Activated CD8-positive, alpha-beta T cell treated with anti-CD3 and anti-CD28 coated beads, Interleukin-2, amount 10 ng/mL, durations not matched to agents 7 days and 5 days (primary cell): ENCODE results near the gene L1CAM. TPM values are rescaled to one million over a fixed set of nuclear protein-coding genes. Genes with fewer than 3 reads are reported as not detected.

Experiments
- ATAC-seq: fragments of 150-1000 bp; cut with Tn5 transposase; one replicate; pipeline ENCODE4 v1.10.0; 2021; ENCODE audit warnings: moderate library complexity
- CTCF ChIA-PET: fragments of 350-600 bp; sonication (Branson Sonifier 250); formaldehyde crosslinking; loops from one replicate; lab custom pipeline; 2021; ENCODE audit warnings: antibody characterized with exemption; lab: Charles Lee
- POLR2A ChIA-PET: fragments of 350-600 bp; sonication (Branson Sonifier 250); formaldehyde crosslinking; loops from one replicate; lab custom pipeline; 2021; ENCODE audit warnings: antibody characterized with exemption; lab: Charles Lee
- DNase-seq: peaks from one replicate; pipeline ENCODE4 v3.0.0-alpha.2; 2020
- H3K27ac Mint-ChIP-seq: one replicate; pipeline ENCODE4 v1.8.0; 2021; ENCODE audit warnings: mild to moderate bottlenecking, mixed read lengths
- H3K27me3 Mint-ChIP-seq: one replicate; pipeline ENCODE4 v1.8.0; 2021; ENCODE audit warnings: low read depth, mixed read lengths
- H3K36me3 Mint-ChIP-seq: one replicate; pipeline ENCODE4 v1.8.0; 2021; ENCODE audit warnings: low read depth, mixed read lengths
- H3K4me1 Mint-ChIP-seq: one replicate; pipeline ENCODE4 v1.8.0; 2021; ENCODE audit warnings: low read depth, mixed read lengths
- H3K4me3 Mint-ChIP-seq: one replicate; pipeline ENCODE4 v1.8.0; 2021; ENCODE audit warnings: mild to moderate bottlenecking, mixed read lengths
- H3K9me3 Mint-ChIP-seq: one replicate; pipeline ENCODE4 v1.8.0; 2022; ENCODE audit warnings: mixed read lengths; ENCODE audit not compliant: insufficient read depth
- total RNA-seq, 2 experiments: library from RNA; stranded (reverse); gene quantifications; one replicate each; pipeline ENCODE4 v1.2.3, GENCODE V29; 2021

The L1CAM gene
- total RNA-seq, 2 experiments from 2014 or later: 7.1 to 7.5 TPM

- ATAC-seq (no peak), DNase-seq (no peak)
- Mint-ChIP-seq H3K27ac (no peak overlapping the region), H3K4me3 (no peak overlapping the region), H3K36me3 (no peaks in the 10 kb centered on the region), H3K4me1 (peaks cover 17% of the 10 kb centered on the region), H3K27me3 (peaks cover 27% of the 10 kb centered on the region), H3K9me3 (no peaks in the 10 kb centered on the region)
- ChIA-PET POLR2A (interaction anchor here (2.2 kb wide), 1 partner anchor 43 kb away, joined by 5 read pairs; no protein-coding TSS in a partner anchor), CTCF (no interaction called here)
These were observed 2.7 kb downstream of the L1CAM start for GRCh38 chrX:153883163-153883843.

DNA sequence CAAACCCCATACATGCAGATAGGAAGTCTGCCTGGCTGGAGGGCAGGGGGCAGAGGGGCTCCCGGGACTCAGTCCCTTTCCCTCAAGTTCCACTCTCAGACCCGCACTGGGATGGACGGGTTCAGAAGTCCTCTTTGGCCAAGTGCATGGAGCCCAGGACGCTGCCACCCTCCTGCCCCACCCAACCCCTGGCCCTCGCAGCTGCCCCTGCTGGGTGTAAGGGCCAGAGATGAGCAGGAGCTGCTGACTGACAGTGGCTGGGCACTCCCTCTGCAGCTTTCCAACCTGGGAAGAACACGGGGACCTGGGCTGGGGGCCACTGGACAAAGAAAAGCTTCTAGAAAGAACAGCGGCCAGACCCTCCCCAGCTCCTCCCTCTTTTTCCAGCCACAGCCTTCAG is 3.4 kb downstream of the L1CAM start:
- H3K4me1 Mint-ChIP-seq: peaks cover 24% of the 10 kb centered on the region
- no peaks in the 10 kb centered on the region for H3K36me3 Mint-ChIP-seq
- CTCF ChIA-PET: no interaction called here
- ATAC-seq (no peak), DNase-seq (no peak)
- peaks cover 25% of the 10 kb centered on the region for H3K27me3 Mint-ChIP-seq
- no peak overlapping the region for H3K4me3 Mint-ChIP-seq
- POLR2A ChIA-PET: interaction anchor here (2.2 kb wide), 1 partner anchor 44 kb away, joined by 5 read pairs; no protein-coding TSS in a partner anchor
- no peaks in the 10 kb centered on the region for H3K9me3 Mint-ChIP-seq
- H3K27ac Mint-ChIP-seq: no peak overlapping the region

DNA sequence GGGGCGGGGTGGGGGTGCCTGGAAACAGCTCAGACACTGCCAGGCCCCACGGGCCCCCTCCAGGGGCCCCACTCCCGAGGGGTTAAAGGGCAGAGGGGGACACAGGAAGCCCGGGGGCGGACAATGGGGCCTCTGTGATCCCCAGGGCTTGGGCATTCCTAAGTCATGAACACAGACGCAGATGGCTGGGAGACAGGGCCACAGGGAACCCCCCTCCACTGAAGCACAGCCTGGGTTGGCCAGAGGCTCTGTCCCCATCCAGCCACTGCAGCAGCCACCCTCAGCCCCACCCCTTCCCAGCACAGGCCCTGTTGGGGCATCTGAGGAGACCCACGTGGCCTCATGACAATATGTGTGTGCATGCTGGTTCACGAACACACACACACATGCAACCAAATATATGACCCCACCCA is 3.9 kb downstream of the L1CAM start:
- H3K4me3 Mint-ChIP-seq: no peak overlapping the region
- ATAC-seq (no peak), DNase-seq (no peak)
- peak overlapping the region; percentile 21 for H3K27ac Mint-ChIP-seq
- no peaks in the 10 kb centered on the region for H3K36me3 Mint-ChIP-seq
- peaks cover 26% of the 10 kb centered on the region for H3K4me1 Mint-ChIP-seq
- ChIA-PET CTCF (no interaction called here), POLR2A (interaction anchor here (2.2 kb wide), 1 partner anchor 45 kb away, joined by 5 read pairs; no protein-coding TSS in a partner anchor)
- no peaks in the 10 kb centered on the region for H3K9me3 Mint-ChIP-seq
- H3K27me3 Mint-ChIP-seq: peaks cover 22% of the 10 kb centered on the region

DNA sequence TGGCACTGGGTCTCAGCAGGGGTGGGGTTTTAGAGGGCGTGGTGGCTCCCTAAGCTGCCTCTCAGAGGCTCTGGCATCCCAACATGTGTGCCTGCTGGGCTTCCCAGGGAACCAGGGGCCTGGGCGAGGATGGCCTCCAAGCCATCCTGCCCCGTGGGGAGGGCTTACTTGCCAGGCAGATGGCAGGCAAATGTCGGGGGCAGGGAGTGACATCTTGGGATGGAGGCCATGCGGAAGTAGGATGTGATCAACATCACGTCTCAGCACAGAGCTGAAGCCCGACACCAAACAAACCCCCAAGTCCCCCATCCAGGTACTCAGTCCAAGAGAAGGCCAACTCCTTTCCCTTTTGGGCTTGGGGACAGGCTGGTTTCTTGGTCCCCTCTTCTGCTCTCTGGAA is 4.7 kb downstream of the L1CAM start:
- Mint-ChIP-seq H3K27me3 (peaks cover 22% of the 10 kb centered on the region), H3K36me3 (no peaks in the 10 kb centered on the region), H3K27ac (no peak overlapping the region), H3K9me3 (no peaks in the 10 kb centered on the region), H3K4me1 (peaks cover 28% of the 10 kb centered on the region), H3K4me3 (no peak overlapping the region)
- ATAC-seq (no peak), DNase-seq (no peak)
- ChIA-PET POLR2A (no interaction called here), CTCF (no interaction called here)

DNA sequence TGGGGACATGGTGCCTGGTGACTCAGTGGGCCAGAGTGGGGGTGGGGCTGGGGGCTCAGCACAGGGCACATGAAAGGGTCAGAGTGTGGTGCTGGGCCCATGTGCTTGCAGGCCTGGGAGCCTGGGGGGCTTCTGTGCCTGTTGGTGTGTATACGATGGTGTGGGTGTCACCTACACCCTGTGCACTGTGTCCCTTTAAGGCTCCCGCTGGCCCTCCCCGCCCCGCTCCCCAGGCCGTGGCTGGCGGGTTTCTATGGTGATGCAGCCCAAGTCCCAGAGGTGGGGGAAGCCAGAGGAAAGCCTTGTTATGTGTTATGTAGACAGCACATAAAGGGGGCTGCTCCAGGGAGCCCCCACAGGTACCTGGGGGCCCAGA is 5.5 kb downstream of the L1CAM start:
- Mint-ChIP-seq H3K36me3 (no peaks in the 10 kb centered on the region), H3K4me1 (peaks cover 28% of the 10 kb centered on the region), H3K27me3 (peaks cover 25% of the 10 kb centered on the region), H3K27ac (no peak overlapping the region), H3K9me3 (no peaks in the 10 kb centered on the region), H3K4me3 (no peak overlapping the region)
- CTCF ChIA-PET: no interaction called here
- ATAC-seq (peak; percentile 20), DNase-seq (no peak)
- POLR2A ChIA-PET: no interaction called here

DNA sequence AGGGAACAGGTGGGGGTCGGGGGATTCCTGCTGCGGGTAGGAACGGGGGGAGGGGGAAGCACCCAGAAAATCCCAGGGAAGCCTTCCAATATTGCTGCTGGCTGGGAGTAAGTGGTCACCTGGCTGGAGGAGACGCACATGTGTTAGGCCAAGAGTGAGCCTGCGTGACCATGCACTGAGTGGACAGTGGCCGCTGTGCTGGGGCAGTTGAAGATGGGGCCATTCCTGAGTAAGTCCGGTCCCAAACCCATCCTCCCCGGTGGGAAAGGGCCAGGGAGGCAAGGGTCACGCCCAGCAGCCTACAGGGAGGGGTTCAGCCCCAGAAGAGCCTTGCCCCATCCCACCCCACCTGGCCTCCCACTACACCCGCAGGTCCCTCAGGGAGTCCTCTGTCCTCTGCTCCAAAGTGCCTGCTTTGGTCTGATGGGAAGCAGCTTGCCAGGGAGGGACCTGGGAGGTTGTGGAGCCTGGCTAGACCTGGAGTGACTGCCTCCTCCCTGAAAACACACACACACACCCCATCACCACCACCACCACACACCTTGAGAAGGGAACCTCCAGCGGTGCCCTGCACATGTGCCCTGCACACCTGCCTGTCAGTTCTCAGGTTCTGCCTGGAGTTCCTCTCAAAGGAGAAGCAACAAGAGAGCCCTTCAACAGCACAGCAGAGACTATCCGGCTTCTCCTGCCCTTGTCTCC is 6.1 kb downstream of the L1CAM start:
- CTCF ChIA-PET: no interaction called here

DNA sequence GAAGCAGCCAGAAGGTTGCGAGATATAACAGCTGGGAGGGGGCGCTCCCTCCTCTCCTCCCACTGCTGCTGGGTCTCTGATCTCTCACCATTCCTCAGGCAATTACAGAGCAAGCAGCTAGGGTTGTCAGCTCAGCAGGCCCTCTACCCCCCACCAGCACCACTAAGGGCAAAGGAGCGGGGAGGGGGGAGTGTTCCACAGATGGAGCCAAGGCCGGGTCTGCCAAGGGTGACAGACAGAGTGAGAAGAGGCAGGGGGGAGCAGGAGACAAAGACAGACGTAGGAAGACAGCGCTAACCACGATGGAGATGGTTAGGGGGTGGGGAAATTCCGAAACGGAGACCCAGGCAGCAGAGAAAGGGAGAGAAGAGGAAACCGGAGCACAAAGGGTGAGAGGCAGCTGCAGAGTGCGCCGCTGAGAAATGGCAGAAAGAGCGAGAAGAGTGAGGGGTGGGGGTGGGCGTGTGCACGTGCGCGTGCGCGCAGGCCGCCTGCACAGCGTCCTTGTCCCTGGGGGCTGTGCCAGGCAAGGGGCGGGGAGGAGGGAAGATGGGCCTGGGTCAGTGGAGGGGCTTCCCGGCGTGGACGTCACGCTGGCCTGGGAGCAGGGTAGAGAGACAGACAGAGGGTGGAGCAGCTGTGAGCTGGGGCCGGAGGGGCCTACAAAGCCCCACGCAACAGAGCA is 6.9 kb downstream of the L1CAM start:
- CTCF ChIA-PET: no interaction called here
- no peak for DNase-seq
- ATAC-seq: no peak

More for the DNA sequence above, 6.1 kb downstream of the L1CAM start:
- H3K4me1 Mint-ChIP-seq: peaks cover 25% of the 10 kb centered on the region
- DNase-seq (no peak), ATAC-seq (no peak)
- no peaks in the 10 kb centered on the region for H3K9me3 Mint-ChIP-seq
- POLR2A ChIA-PET: no interaction called here
- no peak overlapping the region for H3K4me3 Mint-ChIP-seq
- peaks cover 23% of the 10 kb centered on the region for H3K27me3 Mint-ChIP-seq
- H3K27ac Mint-ChIP-seq: no peak overlapping the region
- no peaks in the 10 kb centered on the region for H3K36me3 Mint-ChIP-seq

DNA sequence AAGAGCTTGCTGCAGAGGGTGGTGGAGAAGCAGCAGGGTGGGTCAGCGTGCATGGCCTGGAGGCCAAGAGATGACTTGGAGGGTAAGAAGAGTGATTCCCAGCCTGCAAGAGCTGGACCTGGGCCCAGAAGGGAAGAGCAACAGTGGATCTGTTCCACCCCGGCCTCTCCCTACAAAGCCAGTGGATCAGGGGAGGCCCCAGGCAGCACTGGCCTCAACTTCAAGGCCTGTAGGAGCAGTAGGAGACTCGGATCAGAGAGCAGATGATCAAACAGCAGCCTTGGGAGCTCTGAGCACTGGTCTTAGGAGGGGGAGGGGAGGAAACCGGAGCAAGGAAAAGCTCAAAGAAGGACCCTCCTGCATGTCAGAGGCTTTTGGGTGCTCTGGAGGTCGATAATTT is 7.6 kb downstream of the L1CAM start:
- CTCF ChIA-PET: no interaction called here
- ATAC-seq (no peak), DNase-seq (no peak)
- H3K36me3 Mint-ChIP-seq: no peaks in the 10 kb centered on the region
- H3K27me3 Mint-ChIP-seq: peaks cover 24% of the 10 kb centered on the region
- H3K4me3 Mint-ChIP-seq: no peak overlapping the region
- H3K27ac Mint-ChIP-seq: no peak overlapping the region
- POLR2A ChIA-PET: no interaction called here
- no peaks in the 10 kb centered on the region for H3K9me3 Mint-ChIP-seq
- H3K4me1 Mint-ChIP-seq: peaks cover 23% of the 10 kb centered on the region

More for the DNA sequence above, 6.9 kb downstream of the L1CAM start:
- peaks cover 24% of the 10 kb centered on the region for H3K27me3 Mint-ChIP-seq
- H3K36me3 Mint-ChIP-seq: no peaks in the 10 kb centered on the region
- H3K27ac Mint-ChIP-seq: no peak overlapping the region
- peak overlapping the region; percentile 15 for H3K4me3 Mint-ChIP-seq
- peaks cover 23% of the 10 kb centered on the region for H3K4me1 Mint-ChIP-seq
- POLR2A ChIA-PET: no interaction called here
- no peaks in the 10 kb centered on the region for H3K9me3 Mint-ChIP-seq

GRCh38 chrX:153877571-153878261 is 8.3 kb downstream of the L1CAM start:
- Mint-ChIP-seq H3K27ac (no peak overlapping the region), H3K9me3 (no peaks in the 10 kb centered on the region), H3K4me1 (peaks cover 23% of the 10 kb centered on the region), H3K27me3 (peaks cover 24% of the 10 kb centered on the region), H3K4me3 (no peak overlapping the region), H3K36me3 (no peaks in the 10 kb centered on the region)
- ATAC-seq: no peak
- no peak for DNase-seq
- ChIA-PET POLR2A (no interaction called here), CTCF (no interaction called here)

- DNase-seq: no peak
- Mint-ChIP-seq H3K4me3 (no peak overlapping the region), H3K27ac (no peak overlapping the region), H3K36me3 (no peaks in the 10 kb centered on the region), H3K9me3 (no peaks in the 10 kb centered on the region), H3K4me1 (peaks cover 23% of the 10 kb centered on the region), H3K27me3 (peaks cover 21% of the 10 kb centered on the region)
- ChIA-PET POLR2A (no interaction called here), CTCF (no interaction called here)
- no peak for ATAC-seq
These were observed 9.9 kb downstream of the L1CAM start for GRCh38 chrX:153876112-153876491.

DNA sequence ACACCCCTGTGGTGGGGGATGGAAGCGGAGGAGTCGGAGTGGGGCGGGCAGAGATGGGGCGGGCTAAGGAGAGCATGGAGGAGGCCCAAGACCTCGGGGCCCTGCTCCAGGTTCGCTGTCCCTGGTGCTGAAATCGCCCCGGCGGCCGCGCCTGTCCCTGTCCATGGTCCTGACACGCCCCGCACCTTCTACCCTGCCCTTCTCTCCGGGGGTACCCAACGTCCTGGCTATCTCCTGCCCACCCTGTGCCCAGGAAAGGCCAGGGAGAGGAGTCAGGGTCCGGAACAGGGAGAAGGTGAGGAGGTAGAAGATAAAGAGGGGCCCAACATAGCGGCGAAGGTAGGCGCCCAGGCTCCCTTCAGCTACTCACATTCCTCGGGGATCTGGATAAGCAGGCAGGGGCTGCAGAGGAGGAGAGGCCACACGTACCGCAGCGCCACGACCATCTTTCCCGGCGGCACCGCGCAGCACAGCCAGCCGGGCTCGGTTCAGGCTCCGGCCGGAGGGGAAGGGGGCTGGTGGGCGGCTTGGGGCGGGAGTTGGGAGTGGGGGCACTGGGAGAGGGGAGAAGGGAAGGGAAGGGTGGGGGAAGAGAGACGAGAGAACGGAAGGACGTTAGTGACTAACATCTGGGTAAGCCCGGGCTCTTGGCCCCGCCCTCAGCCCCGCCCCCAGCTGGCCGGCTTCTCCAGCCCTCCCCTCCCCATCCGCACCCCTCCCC is 10.4 kb downstream of the L1CAM start:
- POLR2A ChIA-PET: no interaction called here
- no peaks in the 10 kb centered on the region for H3K36me3 Mint-ChIP-seq
- peaks cover 21% of the 10 kb centered on the region for H3K4me1 Mint-ChIP-seq
- CTCF ChIA-PET: no interaction called here
- peaks cover 21% of the 10 kb centered on the region for H3K27me3 Mint-ChIP-seq
- H3K4me3 Mint-ChIP-seq: no peak overlapping the region
- ATAC-seq: peak; percentile 69
- H3K9me3 Mint-ChIP-seq: no peaks in the 10 kb centered on the region
- DNase-seq: peak; percentile 75
- H3K27ac Mint-ChIP-seq: no peak overlapping the region
